Activated CD4-positive, alpha-beta memory T cell treated with anti-CD3 and anti-CD28 coated beads, Interleukin-2, amount 10 ng/mL, durations not matched to agents 7 days and 5 days (primary cell): ENCODE measurements around the gene MCF2L. TPM values are rescaled to one million over a fixed set of nuclear protein-coding genes. Genes with fewer than 3 reads are reported as not detected.

Source experiments
- CTCF ChIA-PET: fragments of 350-600 bp; sonication (Branson Sonifier 250); formaldehyde crosslinking; loops from one replicate; lab custom pipeline; 2021; ENCODE audit warnings: antibody characterized with exemption, inconsistent platforms; lab: Charles Lee
- POLR2A ChIA-PET: fragments of 350-600 bp; sonication (Branson Sonifier 250); formaldehyde crosslinking; loops from one replicate; lab custom pipeline; 2021; ENCODE audit warnings: antibody characterized with exemption; lab: Charles Lee
- DNase-seq: peaks from one replicate; pipeline ENCODE4 v3.0.0-alpha.2; 2020
- H3K27ac Mint-ChIP-seq: one replicate; pipeline ENCODE4 v1.8.0; 2021; ENCODE audit warnings: mild to moderate bottlenecking, mixed read lengths
- H3K27me3 Mint-ChIP-seq: one replicate; pipeline ENCODE4 v1.8.0; 2021; ENCODE audit warnings: mixed read lengths
- H3K36me3 Mint-ChIP-seq: one replicate; pipeline ENCODE4 v1.8.0; 2021; ENCODE audit warnings: low read depth, mixed read lengths
- H3K4me1 Mint-ChIP-seq: one replicate; pipeline ENCODE4 v1.8.0; 2021; ENCODE audit warnings: mixed read lengths
- H3K4me3 Mint-ChIP-seq: one replicate; pipeline ENCODE4 v1.8.0; 2021; ENCODE audit warnings: mild to moderate bottlenecking, mixed read lengths
- H3K9me3 Mint-ChIP-seq: one replicate; pipeline ENCODE4 v1.8.0; 2021; ENCODE audit warnings: mixed read lengths
- total RNA-seq, 2 experiments: library from RNA; stranded (reverse); gene quantifications; one replicate each; pipeline ENCODE4 v1.2.3, GENCODE V29; 2021

Gene MCF2L
- total RNA-seq, 2 experiments from 2014 or later: 0.33 to 0.86 TPM

GRCh38 chr13:113135281-113135760, 166.3 kb downstream of the MCF2L start:
- no peak for DNase-seq
- no peaks in the 10 kb centered on the region for H3K9me3 Mint-ChIP-seq
- peaks cover 43% of the 10 kb centered on the region for H3K27me3 Mint-ChIP-seq
- no peaks in the 10 kb centered on the region for H3K4me1 Mint-ChIP-seq
- H3K36me3 Mint-ChIP-seq: no peaks in the 10 kb centered on the region
- ChIA-PET POLR2A (no interaction called here), CTCF (no interaction called here)
- H3K27ac Mint-ChIP-seq: no peak overlapping the region
- no peak overlapping the region for H3K4me3 Mint-ChIP-seq

GRCh38 chr13:113137691-113138298, 168.8 kb downstream of the MCF2L start:
- CTCF ChIA-PET: no interaction called here
- H3K27me3 Mint-ChIP-seq: peaks cover 30% of the 10 kb centered on the region
- POLR2A ChIA-PET: no interaction called here
- H3K27ac Mint-ChIP-seq: no peak overlapping the region
- no peak overlapping the region for H3K4me3 Mint-ChIP-seq
- no peaks in the 10 kb centered on the region for H3K4me1 Mint-ChIP-seq
- no peaks in the 10 kb centered on the region for H3K9me3 Mint-ChIP-seq
- no peaks in the 10 kb centered on the region for H3K36me3 Mint-ChIP-seq
- DNase-seq: no peak

DNA sequence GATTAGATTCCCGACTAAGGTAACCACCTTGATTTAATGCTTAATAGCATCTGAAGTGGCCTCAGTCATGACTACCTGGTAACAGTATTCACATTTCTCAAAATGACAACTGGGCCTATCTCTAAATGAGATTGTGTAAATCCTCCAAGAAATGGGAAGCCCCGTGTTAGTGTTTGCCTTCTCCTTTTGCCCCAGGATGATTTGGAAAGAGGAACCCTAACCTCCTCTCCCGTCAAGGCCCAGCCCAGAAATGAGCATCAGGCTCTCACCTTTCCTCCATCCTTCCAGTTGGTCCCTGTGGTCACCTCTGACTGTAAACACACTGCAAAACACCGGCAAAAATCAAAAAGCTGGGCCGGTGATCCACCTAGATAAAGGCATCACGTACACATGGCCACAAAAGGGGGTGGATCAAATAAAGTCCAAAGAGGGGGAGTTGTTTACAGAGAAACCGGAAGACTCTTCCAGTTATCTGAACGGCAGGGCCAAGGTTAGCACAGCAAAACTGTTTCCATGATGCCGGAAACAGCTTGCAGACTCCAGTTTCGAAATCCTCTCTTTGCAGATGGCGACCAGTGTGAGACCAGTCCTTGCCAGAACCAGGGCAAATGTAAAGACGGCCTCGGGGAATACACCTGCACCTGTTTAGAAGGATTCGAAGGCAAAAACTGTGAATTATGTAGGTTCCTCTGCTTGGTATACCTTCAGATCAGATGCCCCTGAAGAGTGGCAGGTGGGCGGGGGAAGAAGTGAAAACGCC, 170.0 kb downstream of the MCF2L start:
- Mint-ChIP-seq H3K4me3 (no peak overlapping the region), H3K36me3 (no peaks in the 10 kb centered on the region), H3K27me3 (peaks cover 20% of the 10 kb centered on the region), H3K27ac (no peak overlapping the region), H3K4me1 (no peaks in the 10 kb centered on the region), H3K9me3 (no peaks in the 10 kb centered on the region)
- ChIA-PET POLR2A (no interaction called here), CTCF (no interaction called here)
- DNase-seq: no peak

GRCh38 chr13:113139577-113139976, 170.6 kb downstream of the MCF2L start:
- Mint-ChIP-seq H3K36me3 (no peaks in the 10 kb centered on the region), H3K4me3 (no peak overlapping the region), H3K4me1 (no peaks in the 10 kb centered on the region), H3K9me3 (no peaks in the 10 kb centered on the region), H3K27ac (no peak overlapping the region), H3K27me3 (peaks cover 15% of the 10 kb centered on the region)
- DNase-seq: no peak
- POLR2A ChIA-PET: no interaction called here
- CTCF ChIA-PET: no interaction called here

DNA sequence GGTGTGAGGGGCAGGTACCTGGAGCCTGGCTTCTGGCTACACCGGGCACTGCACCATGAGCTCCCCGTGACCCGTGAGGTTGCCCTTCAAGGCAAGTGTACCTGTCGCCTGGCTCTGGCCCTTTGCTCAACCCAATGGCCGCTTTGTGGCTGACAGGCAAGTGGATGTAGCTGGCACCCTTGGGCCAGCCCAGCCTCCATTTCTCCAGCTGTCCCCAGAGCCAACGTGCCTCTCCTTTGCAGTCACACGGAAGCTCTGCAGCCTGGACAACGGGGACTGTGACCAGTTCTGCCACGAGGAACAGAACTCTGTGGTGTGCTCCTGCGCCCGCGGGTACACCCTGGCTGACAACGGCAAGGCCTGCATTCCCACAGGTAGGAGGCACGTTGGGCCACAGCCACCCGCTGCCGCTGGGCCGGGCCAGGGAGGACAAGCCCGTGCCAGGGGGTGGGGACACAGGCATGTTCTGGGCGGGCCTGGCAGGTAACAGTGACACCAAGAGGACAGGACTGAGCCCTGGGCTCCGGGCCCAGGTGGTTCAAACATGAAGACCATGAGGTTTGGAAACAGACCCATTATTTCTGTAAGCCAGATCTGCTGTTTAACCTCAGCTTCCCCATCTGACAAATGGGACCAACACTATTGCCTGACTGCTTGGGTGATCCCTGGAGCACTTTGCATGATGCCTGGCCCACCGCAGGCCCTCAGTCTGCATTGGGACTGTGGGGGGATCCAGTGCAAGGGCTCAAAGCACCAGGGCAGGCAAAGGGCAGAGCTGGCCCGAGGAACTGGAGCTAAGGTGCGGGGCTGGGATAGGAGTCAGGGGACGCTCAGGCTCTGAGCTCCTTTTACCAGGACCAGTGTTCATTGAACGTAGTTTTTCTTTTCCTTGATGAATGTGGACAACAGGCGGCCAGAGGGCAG, 171.9 kb downstream of the MCF2L start:
- no peak overlapping the region for H3K27ac Mint-ChIP-seq
- H3K36me3 Mint-ChIP-seq: no peaks in the 10 kb centered on the region
- no peak overlapping the region for H3K4me3 Mint-ChIP-seq
- ChIA-PET POLR2A (no interaction called here), CTCF (no interaction called here)
- H3K9me3 Mint-ChIP-seq: peaks cover 4% of the 10 kb centered on the region
- DNase-seq: no peak
- no peaks in the 10 kb centered on the region for H3K4me1 Mint-ChIP-seq
- H3K27me3 Mint-ChIP-seq: peaks cover 13% of the 10 kb centered on the region

- Mint-ChIP-seq H3K27ac (no peak overlapping the region), H3K27me3 (peaks cover 11% of the 10 kb centered on the region), H3K9me3 (peaks cover 4% of the 10 kb centered on the region), H3K36me3 (no peaks in the 10 kb centered on the region), H3K4me1 (no peaks in the 10 kb centered on the region), H3K4me3 (no peak overlapping the region)
- POLR2A ChIA-PET: no interaction called here
- no peak for DNase-seq
- CTCF ChIA-PET: no interaction called here
Observed at GRCh38 chr13:113141601-113141970, 172.6 kb downstream of the MCF2L start.

GRCh38 chr13:113142876-113143275, 173.9 kb downstream of the MCF2L start:
- H3K4me3 Mint-ChIP-seq: no peak overlapping the region
- DNase-seq: no peak
- no peaks in the 10 kb centered on the region for H3K4me1 Mint-ChIP-seq
- peaks cover 6% of the 10 kb centered on the region for H3K27me3 Mint-ChIP-seq
- ChIA-PET CTCF (interaction anchor here (0.9 kb wide), 1 partner anchor 20 kb away, joined by 9 read pairs; no protein-coding TSS in a partner anchor), POLR2A (no interaction called here)
- H3K36me3 Mint-ChIP-seq: no peaks in the 10 kb centered on the region
- no peak overlapping the region for H3K27ac Mint-ChIP-seq
- H3K9me3 Mint-ChIP-seq: peaks cover 4% of the 10 kb centered on the region

DNA sequence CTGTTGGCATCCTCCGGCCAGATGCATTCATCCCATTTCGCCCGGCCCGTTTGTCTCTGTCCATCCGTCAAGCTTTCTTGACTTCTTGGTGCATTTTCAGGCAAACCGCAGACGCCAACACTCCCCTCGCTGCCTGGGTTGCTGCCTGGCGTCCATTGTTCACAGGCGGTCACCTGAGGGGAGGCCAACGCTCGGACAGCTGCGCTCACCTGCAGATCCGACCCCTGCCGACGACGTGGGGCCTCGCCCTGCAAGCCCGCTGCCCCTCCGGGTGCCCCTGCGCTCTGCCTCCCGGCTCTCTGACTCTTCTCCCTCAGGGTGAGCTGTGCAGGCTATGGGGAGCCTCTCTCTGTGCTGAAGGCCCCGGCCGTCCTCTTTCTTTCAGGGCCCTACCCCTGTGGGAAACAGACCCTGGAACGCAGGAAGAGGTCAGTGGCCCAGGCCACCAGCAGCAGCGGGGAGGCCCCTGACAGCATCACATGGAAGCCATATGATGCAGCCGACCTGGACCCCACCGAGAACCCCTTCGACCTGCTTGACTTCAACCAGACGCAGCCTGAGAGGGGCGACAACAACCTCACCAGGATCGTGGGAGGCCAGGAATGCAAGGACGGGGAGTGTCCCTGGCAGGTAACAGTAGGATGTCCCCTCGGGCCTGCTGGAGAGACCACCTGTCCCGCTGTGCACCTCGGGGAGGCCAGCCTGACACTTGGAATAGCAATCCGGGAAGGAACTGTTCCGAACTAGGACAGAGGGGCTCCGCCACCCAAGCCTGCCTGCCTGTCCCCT, 174.6 kb downstream of the MCF2L start:
- Mint-ChIP-seq H3K36me3 (no peaks in the 10 kb centered on the region), H3K27ac (no peak overlapping the region), H3K4me3 (no peak overlapping the region), H3K4me1 (no peaks in the 10 kb centered on the region), H3K27me3 (peaks cover 5% of the 10 kb centered on the region), H3K9me3 (peaks cover 4% of the 10 kb centered on the region)
- POLR2A ChIA-PET: no interaction called here
- DNase-seq: no peak
- CTCF ChIA-PET: interaction anchor here (0.9 kb wide), 1 partner anchor 20 kb away, joined by 9 read pairs; no protein-coding TSS in a partner anchor

DNA sequence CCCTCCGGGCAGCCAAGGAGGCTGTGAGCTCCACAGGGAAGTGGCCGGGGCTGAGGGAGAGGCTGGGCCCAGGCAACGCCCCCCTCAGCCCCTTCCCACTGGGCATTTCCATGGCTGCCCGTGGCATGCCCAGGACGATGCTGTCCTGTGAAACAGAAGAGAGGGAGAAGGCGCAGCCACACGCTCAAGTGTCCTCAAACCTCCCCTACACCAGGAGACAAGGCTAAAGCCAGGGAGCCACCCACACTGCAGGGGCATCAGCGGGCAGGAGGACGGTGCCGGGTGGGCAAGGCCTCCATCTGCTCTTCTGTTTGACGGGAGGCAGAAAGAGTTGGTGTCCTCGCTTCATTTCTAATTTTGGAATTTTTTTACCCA, 175.2 kb downstream of the MCF2L start:
- peak; percentile 9 for DNase-seq
- POLR2A ChIA-PET: no interaction called here
- Mint-ChIP-seq H3K4me1 (no peaks in the 10 kb centered on the region), H3K4me3 (no peak overlapping the region), H3K27me3 (peaks cover 1% of the 10 kb centered on the region), H3K9me3 (peaks cover 4% of the 10 kb centered on the region), H3K36me3 (no peaks in the 10 kb centered on the region), H3K27ac (no peak overlapping the region)
- CTCF ChIA-PET: no interaction called here

- Mint-ChIP-seq H3K36me3 (no peaks in the 10 kb centered on the region), H3K4me3 (no peak overlapping the region), H3K9me3 (peaks cover 4% of the 10 kb centered on the region), H3K4me1 (no peaks in the 10 kb centered on the region), H3K27me3 (peaks cover 1% of the 10 kb centered on the region), H3K27ac (no peak overlapping the region)
- ChIA-PET POLR2A (no interaction called here), CTCF (no interaction called here)
- peak; percentile 16 for DNase-seq
Observed at GRCh38 chr13:113145496-113145895, 176.5 kb downstream of the MCF2L start.

- DNase-seq: peak; percentile 6
- POLR2A ChIA-PET: no interaction called here
- H3K4me3 Mint-ChIP-seq: no peak overlapping the region
- H3K36me3 Mint-ChIP-seq: no peaks in the 10 kb centered on the region
- peaks cover 4% of the 10 kb centered on the region for H3K9me3 Mint-ChIP-seq
- peaks cover 2% of the 10 kb centered on the region for H3K27me3 Mint-ChIP-seq
- peaks cover under 1% of the 10 kb centered on the region for H3K4me1 Mint-ChIP-seq
- no peak overlapping the region for H3K27ac Mint-ChIP-seq
- CTCF ChIA-PET: no interaction called here
Observed at GRCh38 chr13:113145911-113146598, 177.0 kb downstream of the MCF2L start.

GRCh38 chr13:113146750-113147149, 177.7 kb downstream of the MCF2L start:
- H3K4me1 Mint-ChIP-seq: peaks cover 2% of the 10 kb centered on the region
- ChIA-PET POLR2A (no interaction called here), CTCF (no interaction called here)
- DNase-seq: no peak
- H3K27ac Mint-ChIP-seq: no peak overlapping the region
- H3K4me3 Mint-ChIP-seq: no peak overlapping the region
- H3K36me3 Mint-ChIP-seq: no peaks in the 10 kb centered on the region
- H3K9me3 Mint-ChIP-seq: peaks cover 4% of the 10 kb centered on the region
- H3K27me3 Mint-ChIP-seq: peaks cover 6% of the 10 kb centered on the region
